Measurements from ENCODE around the gene SUSD1.

DNA sequence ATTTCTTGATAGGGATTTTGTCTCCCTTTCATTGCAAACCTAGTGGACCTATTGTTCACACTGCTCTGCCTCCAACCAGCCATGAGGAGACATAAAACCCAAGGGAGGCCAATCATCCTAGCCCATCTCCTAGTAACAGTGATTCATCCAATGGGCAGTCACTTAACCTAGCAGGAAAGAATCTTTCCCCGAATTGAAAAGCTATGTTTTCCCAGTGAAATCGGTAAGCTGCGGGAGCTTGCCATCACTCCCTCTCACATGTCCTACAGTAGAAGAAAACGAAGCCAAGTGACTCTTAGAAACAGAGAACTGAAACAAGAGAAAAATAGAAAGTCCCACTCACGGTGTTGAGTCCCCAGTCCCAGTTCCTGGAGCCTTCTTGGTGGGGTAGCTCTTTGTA lies 123.3 kb downstream of the SUSD1 start:
- TF ChIP-seq EZH2 (IDR thresholded peaks at IDR 0.05; ENCODE audit: borderline replicate concordance, insufficient read depth, low read depth, low read length, poor library complexity, severe bottlenecking) = no peak
- TF ChIP-seq, protein P1, sequence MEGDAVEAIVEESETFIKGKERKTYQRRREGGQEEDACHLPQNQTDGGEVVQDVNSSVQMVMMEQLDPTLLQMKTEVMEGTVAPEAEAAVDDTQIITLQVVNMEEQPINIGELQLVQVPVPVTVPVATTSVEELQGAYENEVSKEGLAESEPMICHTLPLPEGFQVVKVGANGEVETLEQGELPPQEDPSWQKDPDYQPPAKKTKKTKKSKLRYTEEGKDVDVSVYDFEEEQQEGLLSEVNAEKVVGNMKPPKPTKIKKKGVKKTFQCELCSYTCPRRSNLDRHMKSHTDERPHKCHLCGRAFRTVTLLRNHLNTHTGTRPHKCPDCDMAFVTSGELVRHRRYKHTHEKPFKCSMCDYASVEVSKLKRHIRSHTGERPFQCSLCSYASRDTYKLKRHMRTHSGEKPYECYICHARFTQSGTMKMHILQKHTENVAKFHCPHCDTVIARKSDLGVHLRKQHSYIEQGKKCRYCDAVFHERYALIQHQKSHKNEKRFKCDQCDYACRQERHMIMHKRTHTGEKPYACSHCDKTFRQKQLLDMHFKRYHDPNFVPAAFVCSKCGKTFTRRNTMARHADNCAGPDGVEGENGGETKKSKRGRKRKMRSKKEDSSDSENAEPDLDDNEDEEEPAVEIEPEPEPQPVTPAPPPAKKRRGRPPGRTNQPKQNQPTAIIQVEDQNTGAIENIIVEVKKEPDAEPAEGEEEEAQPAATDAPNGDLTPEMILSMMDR (IDR thresholded peaks at IDR 0.05) = no peak

All from B cell (primary cell).